Activated T-helper 9 cell treated with anti-CD3 and anti-CD28 coated beads, Interleukin-2, amount 50 U/mL, for 16 hours (primary cell): ENCODE results near the gene MAP4K2.
A peak's percentile ranks its signal among the peaks of the same experiment; 100 is the strongest.

Experiments used
- DNase-seq: peaks from one replicate; pipeline ENCODE4 v3.0.0-alpha.2; 2020; ENCODE audit warnings: low read depth

The MAP4K2 gene

GRCh38 chr11:64767344-64768299 lies 35.4 kb downstream of the MAP4K2 start:
- DNase-seq = peak; percentile 65

GRCh38 chr11:64766881-64767280 lies 36.1 kb downstream of the MAP4K2 start:
- DNase-seq = no peak

GRCh38 chr11:64765851-64766665 lies 37.0 kb downstream of the MAP4K2 start:
- DNase-seq = no peak

- DNase-seq = no peak
Measured at GRCh38 chr11:64765291-64765850, 37.6 kb downstream of the MAP4K2 start.

- DNase-seq = no peak
Measured at GRCh38 chr11:64764753-64765152, 38.3 kb downstream of the MAP4K2 start.

GRCh38 chr11:64764040-64764611 lies 38.9 kb downstream of the MAP4K2 start:
- no peak for DNase-seq

- no peak for DNase-seq
Measured at GRCh38 chr11:64763526-64764039, 39.4 kb downstream of the MAP4K2 start.

GRCh38 chr11:64762674-64763525 lies 40.1 kb downstream of the MAP4K2 start:
- DNase-seq = no peak

GRCh38 chr11:64762277-64762673 lies 40.7 kb downstream of the MAP4K2 start:
- no peak for DNase-seq

GRCh38 chr11:64760759-64761420 lies 42.1 kb downstream of the MAP4K2 start:
- no peak for DNase-seq

- DNase-seq = no peak
Measured at GRCh38 chr11:64759722-64760719, 43.0 kb downstream of the MAP4K2 start, which contains the start of gene PYGM. Gene PYGM (minus strand): TSS chr11:64759974. CDS start chr11:64759898, 76 bp downstream.

GRCh38 chr11:64759131-64759721 lies 43.8 kb downstream of the MAP4K2 start:
- DNase-seq = no peak

GRCh38 chr11:64758330-64759079 lies 44.5 kb downstream of the MAP4K2 start:
- no peak for DNase-seq

GRCh38 chr11:64757549-64758329 lies 45.3 kb downstream of the MAP4K2 start:
- DNase-seq = no peak

GRCh38 chr11:64755681-64756361 lies 47.2 kb downstream of the MAP4K2 start:
- DNase-seq = no peak

GRCh38 chr11:64754919-64755662 lies 47.9 kb downstream of the MAP4K2 start:
- no peak for DNase-seq
